GM18508 (cell line): Measurements from ENCODE around the gene KLHL11.

Source experiments
- ATAC-seq: cut with Tn5 transposase; IDR thresholded peaks from one replicate; pipeline ENCODE4 v1.9.1; 2021; ENCODE audit warnings: moderate number of reproducible peaks; ENCODE audit not compliant: insufficient read depth, unreplicated experiment

KLHL11 gene, protein sequence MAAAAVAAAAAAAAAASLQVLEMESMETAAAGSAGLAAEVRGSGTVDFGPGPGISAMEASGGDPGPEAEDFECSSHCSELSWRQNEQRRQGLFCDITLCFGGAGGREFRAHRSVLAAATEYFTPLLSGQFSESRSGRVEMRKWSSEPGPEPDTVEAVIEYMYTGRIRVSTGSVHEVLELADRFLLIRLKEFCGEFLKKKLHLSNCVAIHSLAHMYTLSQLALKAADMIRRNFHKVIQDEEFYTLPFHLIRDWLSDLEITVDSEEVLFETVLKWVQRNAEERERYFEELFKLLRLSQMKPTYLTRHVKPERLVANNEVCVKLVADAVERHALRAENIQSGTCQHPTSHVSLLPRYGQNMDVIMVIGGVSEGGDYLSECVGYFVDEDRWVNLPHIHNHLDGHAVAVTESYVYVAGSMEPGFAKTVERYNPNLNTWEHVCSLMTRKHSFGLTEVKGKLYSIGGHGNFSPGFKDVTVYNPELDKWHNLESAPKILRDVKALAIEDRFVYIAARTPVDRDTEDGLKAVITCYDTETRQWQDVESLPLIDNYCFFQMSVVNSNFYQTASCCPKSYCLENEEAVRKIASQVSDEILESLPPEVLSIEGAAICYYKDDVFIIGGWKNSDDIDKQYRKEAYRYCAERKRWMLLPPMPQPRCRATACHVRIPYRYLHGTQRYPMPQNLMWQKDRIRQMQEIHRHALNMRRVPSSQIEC

DNA sequence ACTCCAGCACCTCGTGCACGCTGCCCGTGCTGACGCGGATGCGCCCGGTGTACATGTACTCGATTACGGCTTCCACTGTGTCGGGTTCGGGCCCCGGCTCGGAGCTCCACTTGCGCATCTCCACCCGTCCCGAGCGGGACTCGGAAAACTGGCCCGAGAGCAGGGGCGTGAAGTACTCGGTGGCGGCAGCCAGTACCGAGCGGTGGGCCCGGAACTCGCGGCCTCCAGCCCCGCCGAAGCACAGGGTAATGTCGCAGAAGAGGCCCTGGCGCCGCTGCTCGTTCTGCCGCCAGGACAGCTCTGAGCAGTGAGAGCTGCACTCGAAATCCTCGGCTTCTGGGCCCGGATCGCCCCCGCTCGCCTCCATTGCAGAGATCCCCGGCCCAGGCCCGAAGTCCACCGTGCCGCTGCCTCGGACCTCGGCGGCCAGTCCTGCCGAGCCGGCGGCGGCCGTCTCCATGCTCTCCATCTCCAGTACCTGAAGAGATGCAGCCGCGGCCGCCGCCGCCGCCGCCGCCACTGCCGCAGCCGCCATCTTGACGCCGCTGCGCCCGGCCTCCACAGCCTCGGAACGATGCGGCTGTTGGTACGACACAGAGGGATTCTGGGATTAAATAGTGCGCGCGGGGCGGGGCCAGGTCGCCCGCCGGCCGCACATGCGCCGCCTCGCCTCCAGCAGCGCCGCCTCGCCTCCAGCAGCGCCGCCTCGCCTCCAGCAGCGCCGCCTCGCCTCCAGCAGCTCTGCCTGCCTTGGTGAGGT is at the start of gene KLHL11:
TSS of gene KLHL11 (minus strand) at position 588 of the 760 bp plus-strand sequence. CDS start at position 535, 53 bp downstream.
- peak; percentile 55 for ATAC-seq

DNA sequence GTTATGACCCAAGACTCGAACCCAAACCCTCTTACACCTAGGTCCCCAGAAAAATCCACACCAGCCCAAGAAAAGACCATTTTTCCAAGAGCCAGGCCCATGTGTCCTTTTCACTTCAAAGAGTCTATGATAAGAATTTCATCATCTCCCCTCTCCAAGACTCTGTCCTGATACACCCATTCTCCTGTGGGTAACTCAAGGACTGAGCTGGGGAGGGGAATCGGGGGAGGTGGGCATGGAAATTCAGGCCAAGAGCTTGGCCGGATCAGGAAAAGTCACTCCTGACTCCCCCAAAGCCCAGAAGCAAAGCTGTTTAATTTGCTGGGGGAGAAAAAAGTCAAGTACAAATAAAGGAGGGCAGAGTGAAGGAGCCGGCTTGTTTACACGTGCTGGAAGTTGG is 49.8 kb upstream of the KLHL11 start:
- no peak for ATAC-seq

DNA sequence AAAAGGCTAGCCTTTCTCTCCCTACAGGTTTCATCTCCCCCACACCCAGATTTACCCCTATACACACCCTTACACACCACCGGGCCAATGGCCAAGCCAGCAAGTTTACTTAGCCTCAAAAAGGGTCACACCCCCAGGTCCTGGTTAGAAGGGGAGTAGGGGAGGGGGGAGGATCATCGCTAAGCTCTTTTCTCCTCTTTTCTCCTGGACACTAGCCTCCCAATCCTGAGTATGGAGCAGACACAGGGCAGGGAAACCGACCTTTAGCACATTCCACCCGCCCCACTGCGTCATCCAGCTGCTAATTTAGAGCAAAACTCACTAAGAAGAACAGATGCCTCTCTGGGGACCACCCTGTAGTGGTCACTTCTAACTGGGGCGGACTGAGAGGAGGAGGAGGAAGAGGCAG is 49.1 kb upstream of the KLHL11 start:
- no peak for ATAC-seq

DNA sequence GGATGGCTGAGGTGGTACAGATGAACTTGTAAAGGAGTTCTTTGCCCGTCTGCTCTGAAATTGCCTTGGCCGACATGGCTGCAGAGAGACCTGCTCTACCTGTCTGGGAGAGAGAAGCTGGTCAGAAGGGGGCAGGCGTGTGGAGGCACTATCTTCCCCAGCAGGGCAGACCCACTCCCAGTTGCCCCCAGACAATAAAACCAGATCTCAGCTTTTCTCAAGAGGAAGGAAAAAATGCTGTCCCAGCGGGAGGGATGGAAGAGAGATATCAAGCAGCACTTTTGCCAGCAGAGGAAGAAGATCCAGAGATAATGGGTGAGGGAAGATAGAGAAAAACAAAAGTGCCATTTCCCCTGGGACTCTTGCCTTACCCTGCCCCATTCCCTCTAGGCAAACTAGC is 48.6 kb upstream of the KLHL11 start:
- ATAC-seq: no peak

DNA sequence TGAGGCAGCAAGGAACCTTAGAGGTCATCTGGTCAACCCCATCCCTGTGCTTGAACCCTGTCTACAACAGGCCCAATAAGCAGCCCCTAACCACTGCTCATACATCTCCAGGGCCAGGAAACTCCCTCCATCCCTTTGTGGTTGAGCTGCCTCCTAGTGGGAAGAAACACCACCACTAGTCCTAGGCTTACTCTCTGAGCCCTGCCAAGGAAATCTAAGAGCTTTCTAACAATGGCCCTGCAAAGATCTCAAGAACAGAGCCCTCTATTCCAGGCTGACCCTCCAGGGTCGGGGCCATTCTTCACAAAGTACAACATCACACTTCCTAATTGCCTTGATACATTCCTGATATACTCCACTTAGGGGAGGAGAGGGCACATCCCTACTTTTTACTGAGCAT is 47.7 kb upstream of the KLHL11 start:
- no peak for ATAC-seq

DNA sequence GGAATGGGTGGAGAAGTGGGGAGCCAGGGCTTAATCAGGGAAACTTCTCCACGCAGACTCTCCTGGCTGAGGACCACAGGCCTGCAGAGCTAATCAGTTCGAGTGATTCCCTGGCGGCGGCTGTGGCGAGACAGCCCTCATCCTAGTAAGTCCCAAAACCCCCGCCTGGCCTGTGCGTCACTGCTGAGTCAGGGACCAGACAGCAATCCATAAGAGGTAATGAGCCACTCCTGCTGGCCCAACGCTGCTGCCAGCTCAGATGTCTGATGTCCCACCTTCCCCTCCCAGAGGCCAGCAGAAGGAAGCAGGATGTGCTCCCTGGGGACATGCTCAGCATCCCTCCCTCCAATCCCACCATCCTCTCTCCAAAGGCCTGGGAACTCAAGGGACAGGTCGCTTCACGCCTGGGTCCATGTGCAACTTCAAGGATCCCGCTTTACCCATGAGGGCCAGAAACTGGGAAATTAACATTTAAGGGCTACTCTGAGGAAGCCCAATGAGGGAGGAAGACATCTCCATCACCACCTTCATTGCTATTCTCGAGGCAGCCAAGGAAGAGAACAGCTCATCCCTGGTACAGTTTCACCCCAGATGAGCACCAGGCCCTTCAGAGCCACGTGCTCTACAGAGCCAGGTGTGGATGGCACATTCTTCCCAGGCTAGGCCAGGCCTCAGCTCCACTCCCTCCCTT is 45.6 kb upstream of the KLHL11 start:
- no peak for ATAC-seq

DNA sequence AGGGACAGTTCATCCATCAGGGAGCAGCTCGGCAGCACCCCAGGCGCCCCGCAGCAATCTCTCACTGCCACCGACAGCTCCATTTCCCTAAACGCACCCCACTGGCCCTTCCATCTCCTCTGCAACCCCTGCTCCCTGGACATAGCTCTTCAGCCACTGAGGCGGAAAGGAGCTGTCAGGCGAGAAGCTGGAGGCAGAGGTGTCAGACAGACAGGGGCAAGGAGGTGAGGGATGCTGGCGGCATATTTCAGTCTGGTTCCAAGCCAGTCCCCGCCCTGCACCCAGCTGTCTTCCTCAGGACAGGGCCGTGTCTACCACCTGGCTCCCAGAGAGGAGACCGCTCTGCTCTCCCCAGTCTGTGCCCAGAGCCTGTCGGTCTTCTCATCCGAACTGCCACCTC is 43.9 kb upstream of the KLHL11 start:
- no peak for ATAC-seq

DNA sequence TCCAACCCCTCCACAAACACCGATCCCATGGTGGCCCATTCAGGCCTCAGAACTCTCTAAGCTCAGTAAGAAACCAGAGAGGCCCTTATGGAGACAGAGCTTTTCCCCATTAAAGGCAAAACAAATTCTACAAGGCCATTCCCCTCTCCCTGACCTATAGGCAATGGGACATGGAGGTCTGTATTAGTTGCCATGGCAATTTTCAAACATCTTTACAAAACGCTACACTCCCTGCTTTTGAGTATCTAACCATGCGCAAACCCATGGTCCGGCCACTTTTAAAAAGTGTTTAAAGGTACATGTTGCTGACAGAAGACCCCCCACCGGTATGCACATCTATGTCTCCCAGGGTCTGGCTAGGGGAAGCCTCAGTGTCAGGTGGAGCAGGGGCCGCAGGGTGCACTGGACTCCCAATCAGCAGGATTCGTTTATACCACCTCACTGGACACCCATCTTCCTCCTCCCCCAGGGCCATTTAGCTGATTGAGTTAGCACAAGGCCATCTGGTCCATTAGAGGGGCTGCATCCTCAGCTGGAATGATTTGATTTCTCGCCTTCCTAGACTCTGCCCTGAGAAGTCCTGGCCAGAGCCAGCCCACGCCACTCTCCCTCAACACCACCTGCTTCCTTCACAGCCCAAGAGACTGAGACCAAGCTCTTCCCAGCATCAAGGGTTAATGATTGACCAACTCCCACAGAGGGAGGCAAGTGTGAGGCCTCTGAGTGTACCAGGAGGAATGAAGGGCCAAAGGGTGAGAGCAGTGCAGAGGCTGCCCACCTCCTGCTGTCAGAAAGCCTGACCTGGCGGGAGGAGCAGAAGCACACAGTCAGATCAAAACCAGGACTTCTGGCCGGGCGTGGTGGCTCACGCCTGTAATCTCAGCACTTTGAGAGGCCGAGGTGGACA is 42.7 kb upstream of the KLHL11 start:
- ATAC-seq: no peak

DNA sequence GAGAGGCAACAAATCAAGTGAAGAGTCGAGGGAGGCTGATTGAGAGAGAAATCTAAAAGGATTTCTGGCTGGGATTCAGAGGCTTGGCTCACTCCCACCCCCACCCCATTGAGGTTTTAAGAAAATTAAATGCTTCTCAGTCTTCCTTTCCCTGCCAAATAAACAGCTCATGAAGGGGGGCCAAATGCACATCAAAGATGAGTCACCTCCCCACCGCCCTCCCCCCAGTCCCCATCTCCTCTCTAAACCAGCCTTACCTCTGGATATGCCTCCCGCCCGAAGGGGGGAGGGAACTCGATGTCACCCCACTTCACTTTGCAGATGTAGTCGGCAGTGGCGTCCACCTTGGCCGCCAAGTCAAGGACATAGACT is 41.9 kb upstream of the KLHL11 start:
- ATAC-seq: no peak

DNA sequence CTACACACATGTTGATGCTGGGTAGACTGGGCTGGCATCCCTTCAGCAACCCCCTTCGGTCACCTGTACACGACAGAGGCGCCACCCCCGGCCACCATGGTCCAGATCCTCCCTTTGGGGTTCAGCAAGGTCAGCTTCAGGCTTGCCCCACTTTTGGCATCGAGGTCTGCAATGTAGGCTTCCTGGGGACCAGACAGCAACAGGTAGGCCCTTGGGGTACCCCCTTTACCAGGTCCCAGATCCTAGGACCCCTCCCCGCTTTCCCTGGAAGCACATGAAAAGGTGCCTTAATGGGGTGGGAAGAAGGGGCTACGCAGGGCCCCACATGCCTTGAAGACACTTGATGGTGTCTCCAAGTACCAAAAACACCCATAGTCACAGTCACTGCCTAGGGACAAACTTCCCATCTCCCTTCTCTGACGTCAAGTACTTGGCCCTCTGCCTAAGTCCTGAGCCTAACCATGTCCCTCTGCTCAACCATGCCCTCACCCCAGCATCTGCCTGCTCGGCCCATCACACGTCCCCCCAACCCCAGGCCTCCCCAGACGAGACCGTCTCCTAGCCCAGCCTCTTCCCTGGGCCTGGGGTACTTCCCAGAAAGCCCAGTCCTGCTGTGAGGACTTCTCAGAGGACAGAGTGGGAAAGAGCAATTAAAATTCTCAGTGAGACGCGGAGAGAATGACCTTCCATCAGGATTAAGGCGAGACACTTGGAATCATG is 41.4 kb upstream of the KLHL11 start:
- ATAC-seq: no peak

DNA sequence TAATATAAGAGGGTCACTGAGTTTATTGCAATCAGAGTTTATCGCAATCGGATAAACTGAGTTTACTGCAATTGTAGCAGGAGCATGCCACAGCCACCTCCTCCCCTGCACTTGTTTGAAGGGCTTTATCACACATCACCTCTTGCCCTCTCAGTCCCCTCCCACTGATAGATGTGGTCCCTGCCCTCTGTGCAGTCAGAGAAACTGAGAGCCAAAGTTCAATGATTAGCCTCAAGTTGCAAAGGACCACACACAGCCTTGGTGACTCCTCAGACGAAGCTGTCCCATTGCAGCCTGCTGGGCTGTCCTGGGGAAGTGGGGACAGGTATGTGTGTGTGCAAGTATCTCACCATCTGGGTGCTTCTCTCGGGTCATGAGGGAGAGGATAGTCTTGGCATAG is 39.9 kb upstream of the KLHL11 start:
- ATAC-seq: no peak

DNA sequence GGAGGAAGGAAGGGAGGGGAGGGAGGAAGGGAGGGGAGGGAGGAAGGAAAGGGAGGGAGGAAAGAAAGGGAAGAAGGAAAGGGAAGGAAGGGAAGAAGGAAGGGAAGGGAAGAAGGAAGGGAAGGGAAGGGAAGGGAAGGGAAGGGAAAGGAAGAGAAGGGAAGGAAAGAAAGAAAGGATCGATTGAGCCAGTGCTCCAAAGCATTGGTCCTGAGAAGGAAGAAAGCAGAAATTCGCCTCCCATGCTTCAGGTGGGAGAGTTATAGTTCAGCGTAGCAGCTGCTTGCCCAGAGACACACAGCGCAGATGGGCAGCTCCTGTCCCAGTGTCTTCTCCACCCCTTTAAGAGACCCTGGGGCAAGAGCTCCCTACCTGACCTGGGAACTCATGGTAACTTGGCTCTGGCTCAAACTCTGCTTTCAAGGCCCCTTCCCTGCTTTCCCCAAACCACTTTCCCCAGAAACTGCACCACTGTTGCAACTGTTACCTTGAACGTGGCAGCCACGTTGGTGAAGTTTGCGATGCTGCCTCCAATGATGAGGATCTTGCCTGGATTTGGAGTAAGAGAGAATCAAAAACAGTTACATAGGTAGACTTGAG is 39.1 kb upstream of the KLHL11 start:
- ATAC-seq: no peak

DNA sequence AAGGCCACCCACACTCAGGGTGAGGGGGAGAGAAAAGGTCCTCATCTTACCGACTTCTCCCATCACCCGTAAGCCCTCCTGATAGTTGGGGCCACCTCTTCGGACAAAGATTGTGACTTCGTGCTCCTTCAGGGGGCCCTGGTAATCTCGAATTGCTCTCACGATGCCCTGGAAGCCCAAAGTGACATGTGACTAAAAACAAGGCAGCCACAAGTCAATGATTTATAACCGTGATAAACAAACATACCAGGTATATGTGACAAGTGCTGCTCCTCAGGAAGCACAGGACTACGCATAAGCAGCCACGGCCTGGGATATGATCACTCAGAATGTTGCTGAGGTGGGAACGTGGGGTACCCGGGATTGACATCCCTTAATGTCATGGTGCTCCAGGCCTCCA is 36.4 kb upstream of the KLHL11 start:
- ATAC-seq: no peak

DNA sequence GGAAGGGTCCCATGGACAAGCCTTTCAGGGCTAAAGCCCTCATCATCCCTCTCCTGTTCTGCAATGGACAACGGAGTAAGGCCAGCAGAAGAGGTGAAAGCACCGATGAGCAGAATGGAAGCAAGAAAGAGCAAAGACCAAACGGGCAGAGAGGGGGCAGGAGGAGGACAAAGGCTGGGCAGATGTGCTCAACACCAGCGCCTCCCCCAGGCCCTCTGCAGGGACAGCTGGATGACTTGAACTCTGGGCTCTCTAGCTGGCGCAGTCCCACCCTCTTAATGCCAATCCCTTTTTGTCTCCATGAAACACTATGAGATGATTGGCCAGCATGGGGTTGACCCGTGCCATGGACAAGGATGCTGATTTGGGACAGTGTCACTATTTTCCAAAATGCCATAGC is 31.5 kb upstream of the KLHL11 start:
- ATAC-seq: no peak

DNA sequence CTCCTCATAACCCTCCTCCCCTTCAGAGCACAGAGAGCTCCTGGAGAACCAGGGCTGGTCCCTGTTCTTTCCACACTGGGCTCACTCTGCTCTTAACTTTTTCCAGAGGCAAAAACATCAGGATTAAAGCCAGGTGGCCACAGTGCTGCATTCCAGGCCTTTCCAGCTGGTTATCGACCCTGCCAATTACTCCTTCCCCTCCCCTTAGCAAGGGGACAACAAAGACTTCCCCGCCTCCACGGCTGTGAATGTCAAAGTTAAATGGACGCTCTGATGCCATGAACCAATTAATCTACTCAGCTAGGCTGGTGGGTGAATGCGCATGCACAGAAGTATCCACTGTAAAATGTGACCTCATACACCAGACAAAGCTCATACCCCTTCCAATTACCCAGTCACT is 30.4 kb upstream of the KLHL11 start:
- no peak for ATAC-seq

DNA sequence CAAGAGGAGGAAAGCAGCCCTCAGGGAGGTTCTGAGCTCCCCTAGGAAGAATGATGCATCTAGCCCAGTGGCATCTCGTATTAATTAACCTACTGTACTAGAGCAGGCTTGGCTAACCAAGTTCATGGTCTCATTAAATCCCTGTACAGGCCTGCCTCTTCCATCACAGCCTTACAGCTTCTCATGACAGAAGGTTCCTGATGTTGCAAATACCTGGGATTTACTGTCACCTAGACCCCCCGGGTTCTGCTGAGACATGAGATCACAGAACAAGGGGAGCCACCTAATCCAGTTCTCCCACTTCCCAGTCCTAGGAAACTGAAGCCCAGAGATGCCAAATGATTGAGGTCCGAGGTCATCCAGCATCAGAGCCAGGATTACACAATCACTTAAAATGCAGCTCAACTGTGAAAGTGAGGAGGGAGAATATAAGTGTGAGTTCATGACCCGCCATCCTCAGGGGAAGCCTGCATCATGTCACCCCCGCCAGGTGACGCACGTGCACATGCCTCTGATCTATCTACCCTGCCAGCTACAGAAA is 29.6 kb upstream of the KLHL11 start:
- no peak for ATAC-seq

DNA sequence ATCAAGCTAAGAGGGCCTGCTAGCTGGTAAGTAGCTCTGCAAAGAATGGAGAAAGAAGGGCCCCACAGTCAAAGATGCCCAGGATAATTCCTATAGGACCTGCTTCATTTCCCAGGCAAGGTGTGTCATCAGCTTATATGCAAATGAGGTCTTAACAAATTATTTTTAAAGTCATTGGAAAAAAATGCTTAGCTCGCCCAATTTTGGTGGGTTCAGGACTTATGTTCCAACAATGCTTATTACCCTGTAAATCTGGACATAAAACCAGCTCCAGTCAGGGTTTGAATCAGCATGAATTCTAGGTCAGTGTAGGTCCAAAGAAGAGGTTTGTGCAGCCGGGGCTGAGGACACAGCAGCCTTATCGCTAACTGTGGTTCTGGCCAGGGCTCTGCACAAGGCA is 28.2 kb upstream of the KLHL11 start:
- no peak for ATAC-seq

DNA sequence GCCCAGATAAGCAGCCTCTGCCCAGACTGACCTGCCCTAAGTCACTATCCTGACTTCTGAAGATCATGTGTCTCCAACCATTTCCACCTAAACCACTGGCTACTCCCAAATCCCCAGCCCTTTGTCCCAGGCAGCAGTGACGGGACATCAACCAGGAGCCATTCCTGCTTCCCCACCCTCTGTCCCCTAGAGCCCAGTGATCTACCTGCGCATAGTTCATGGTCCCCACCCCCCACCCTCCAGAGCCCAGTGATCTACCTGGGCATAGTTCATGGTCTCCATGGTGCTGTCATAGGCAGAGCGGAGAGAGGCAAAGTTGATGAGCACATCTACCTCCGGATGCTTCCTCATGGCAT is 26.8 kb upstream of the KLHL11 start:
- ATAC-seq: no peak
